Upper lobe of right lung (tissue), 1 donor: ENCODE measurements around the gene RALGAPA1. TPM values are rescaled to one million over a fixed set of nuclear protein-coding genes. Genes with fewer than 3 reads are reported as not detected.

Experiments used
- ATAC-seq: fragments of 200-7000 bp; cut with Tn5 transposase; one replicate; pipeline ENCODE4 v1.9.1; 2020; ENCODE audit warnings: mild to moderate bottlenecking, moderate library complexity
- DNase-seq: peaks from one replicate; pipeline ENCODE4 v3.0.0-alpha.2; 2020
- H3K27ac ChIP-seq: fragments of 200-600 bp; one replicate; pipeline ENCODE4 v1.8.0; 2022
- H3K27me3 ChIP-seq: fragments of 200-600 bp; one replicate; pipeline ENCODE4 v1.8.0; 2022; ENCODE audit warnings: mild to moderate bottlenecking
- H3K36me3 ChIP-seq: fragments of 200-600 bp; one replicate; pipeline ENCODE4 v1.8.0; 2022
- H3K4me1 ChIP-seq: fragments of 200-600 bp; one replicate; pipeline ENCODE4 v1.8.0; 2022
- H3K4me3 ChIP-seq: fragments of 200-600 bp; one replicate; pipeline ENCODE4 v1.8.0; 2022; ENCODE audit warnings: mild to moderate bottlenecking
- H3K9me3 ChIP-seq: fragments of 200-600 bp; one replicate; pipeline ENCODE4 v1.8.0; 2022
- CTCF ChIP-seq: fragments of 200-600 bp; IDR thresholded peaks from one replicate; pipeline ENCODE4 v1.8.0; 2022; ENCODE audit warnings: antibody characterized with exemption
- intact Hi-C: fragments of 100-400 bp; cut with DNase I; formaldehyde crosslinking; loops from one replicate; pipeline ENCODE4 v1.11.0; 2022
- total RNA-seq: library from RNA; stranded (reverse); fragmentation: NEBNext Ultra II Directional; extraction: Animal tissue kit (Norgen Biotek cat#: 25700); gene quantifications from one replicate; pipeline ENCODE4 v1.2.1, GENCODE V29; 2021
- donor health status: DM: no; HTN: yes; CAD: no; lungs with severe emphysema.

The RALGAPA1 gene
- total RNA-seq, 1 donor from 2014 or later, result 58.9 TPM

DNA sequence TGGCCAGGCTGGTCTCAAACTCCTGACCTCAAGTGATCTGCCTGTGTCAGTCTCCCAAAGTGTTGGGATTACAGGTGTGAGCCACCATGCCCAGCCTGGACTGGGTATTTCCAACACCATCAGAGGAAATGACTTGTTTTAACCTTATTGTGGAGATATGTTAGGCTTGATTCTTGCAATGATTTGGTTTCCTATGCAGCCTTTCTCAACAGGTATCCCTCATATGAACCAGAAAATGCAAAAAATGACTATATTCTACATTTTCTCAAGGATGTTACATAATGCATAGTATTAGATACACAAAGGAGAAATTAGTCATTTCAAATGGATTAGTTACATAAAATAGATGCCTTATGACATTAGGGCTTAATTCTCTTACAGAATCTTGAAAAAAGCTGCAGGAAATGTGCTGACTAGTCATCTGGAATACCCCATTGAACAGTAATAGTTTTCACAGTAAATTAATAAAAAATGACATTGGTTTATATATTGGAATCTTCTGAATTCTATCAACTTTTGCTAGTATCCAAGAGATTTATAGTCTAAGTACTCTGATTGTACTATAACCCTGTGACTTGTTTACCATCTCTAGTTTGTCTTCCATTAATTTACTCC lies 142.6 kb downstream of the RALGAPA1 start:
- no peaks in the 10 kb centered on the region for H3K27me3 ChIP-seq
- ATAC-seq (no peak), DNase-seq (no peak)
- H3K9me3 ChIP-seq, result no peaks in the 10 kb centered on the region
- H3K4me3 ChIP-seq, result no peak overlapping the region
- intact Hi-C loops, result no loop called here
- no peak for TF ChIP-seq CTCF
- H3K27ac ChIP-seq, result no peak overlapping the region
- H3K36me3 ChIP-seq, result peaks cover 54% of the 10 kb centered on the region
- no peaks in the 10 kb centered on the region for H3K4me1 ChIP-seq

DNA sequence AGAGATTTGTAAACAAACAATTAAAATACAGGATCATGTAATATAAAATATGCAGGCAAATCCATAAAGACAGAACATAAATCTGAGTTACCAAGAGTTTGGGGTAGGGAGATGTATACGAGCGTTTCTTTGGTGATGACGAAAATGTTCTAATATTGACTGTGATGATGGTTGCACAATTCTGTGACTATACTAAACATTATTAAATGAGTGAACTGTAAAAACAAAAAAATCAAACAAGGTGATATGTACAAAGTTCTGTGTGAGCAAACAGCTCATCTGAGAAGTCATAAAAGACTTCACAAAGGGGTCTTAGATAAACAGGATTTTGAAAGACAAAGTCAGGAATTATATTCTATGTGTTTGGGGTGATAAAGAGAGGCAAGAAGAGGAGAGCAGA lies 147.2 kb downstream of the RALGAPA1 start:
- Histone ChIP-seq H3K27ac (no peak overlapping the region), H3K4me1 (no peaks in the 10 kb centered on the region), H3K4me3 (no peak overlapping the region), H3K27me3 (no peaks in the 10 kb centered on the region), H3K36me3 (peaks cover 39% of the 10 kb centered on the region), H3K9me3 (no peaks in the 10 kb centered on the region)
- intact Hi-C loops, result no loop called here
- no peak for DNase-seq
- TF ChIP-seq CTCF, result no peak
- no peak for ATAC-seq

DNA sequence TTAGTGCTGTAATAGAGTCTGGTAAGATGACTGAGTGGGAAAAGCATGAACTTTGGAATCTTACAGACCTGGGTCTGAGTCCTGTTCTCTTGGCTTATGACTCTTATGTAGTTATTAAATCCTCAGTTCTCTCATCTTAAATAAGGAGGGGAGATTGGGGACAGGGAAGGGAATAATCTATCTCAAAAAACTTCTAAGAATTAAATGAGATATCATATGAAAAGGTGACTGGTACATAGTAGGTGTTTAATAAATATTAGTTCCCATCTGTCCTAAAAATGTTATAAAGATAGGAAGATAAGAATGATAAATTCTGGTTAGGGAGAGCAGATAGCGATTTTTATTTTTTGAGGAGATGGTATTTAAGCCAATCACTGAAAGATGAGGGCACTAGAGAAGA lies 156.1 kb downstream of the RALGAPA1 start:
- ATAC-seq (no peak), DNase-seq (no peak)
- Histone ChIP-seq H3K27ac (no peak overlapping the region), H3K4me1 (no peaks in the 10 kb centered on the region), H3K27me3 (no peaks in the 10 kb centered on the region), H3K36me3 (peaks cover 45% of the 10 kb centered on the region), H3K9me3 (no peaks in the 10 kb centered on the region), H3K4me3 (no peak overlapping the region)
- intact Hi-C loops, result no loop called here
- TF ChIP-seq CTCF, result no peak

DNA sequence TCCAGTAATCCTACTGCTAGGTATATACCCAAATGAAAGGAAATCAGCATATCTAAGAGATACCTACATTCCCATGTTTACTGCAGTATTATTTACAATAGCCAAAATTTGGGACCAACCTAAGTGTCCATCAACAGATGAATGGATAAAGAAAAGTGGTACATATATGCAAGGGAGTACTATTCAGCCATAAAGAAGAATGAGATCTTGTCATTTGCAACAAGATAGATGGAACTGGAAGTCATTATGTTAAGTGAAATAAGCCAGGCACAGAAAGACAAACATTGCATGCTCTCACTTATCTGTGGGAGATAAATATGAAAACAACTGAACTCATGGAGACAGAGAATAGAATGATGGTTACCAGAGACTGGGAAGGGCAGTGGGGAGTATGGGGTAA lies 165.6 kb downstream of the RALGAPA1 start:
- H3K4me3 ChIP-seq, result no peak overlapping the region

GRCh38 chr14:35637851-35638250 lies 171.2 kb downstream of the RALGAPA1 start:
- intact Hi-C loops, result no loop called here
- Histone ChIP-seq H3K4me3 (no peak overlapping the region), H3K9me3 (peaks cover 8% of the 10 kb centered on the region), H3K4me1 (no peaks in the 10 kb centered on the region), H3K27ac (no peak overlapping the region), H3K36me3 (peaks cover 33% of the 10 kb centered on the region), H3K27me3 (no peaks in the 10 kb centered on the region)
- TF ChIP-seq CTCF, result no peak
- DNase-seq (no peak), ATAC-seq (no peak)

More for the DNA sequence above, 165.6 kb downstream of the RALGAPA1 start:
- Histone ChIP-seq H3K4me1 (no peaks in the 10 kb centered on the region), H3K27ac (no peak overlapping the region), H3K27me3 (no peaks in the 10 kb centered on the region), H3K36me3 (peaks cover 36% of the 10 kb centered on the region), H3K9me3 (peaks cover 8% of the 10 kb centered on the region)
- ATAC-seq (no peak), DNase-seq (no peak)
- TF ChIP-seq CTCF, result no peak
- intact Hi-C loops, result no loop called here

DNA sequence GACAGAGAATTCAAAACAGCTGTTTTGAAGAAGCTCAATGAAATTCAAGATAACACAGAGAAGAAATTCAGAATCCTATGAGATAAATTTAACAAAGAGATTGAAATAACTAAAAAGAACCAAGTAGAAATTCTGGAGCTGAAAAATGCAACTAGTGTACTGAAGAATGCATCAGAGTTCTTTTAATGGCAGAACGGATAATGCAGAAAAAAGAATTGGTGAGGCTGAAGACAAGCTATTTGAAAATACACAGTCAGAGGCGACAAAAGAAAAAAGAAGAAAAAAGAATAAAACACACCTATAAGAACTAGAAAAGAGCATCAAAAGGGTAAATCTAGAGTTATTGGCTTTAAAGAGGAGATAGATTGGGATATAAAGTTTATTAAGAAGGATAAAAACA lies 171.8 kb downstream of the RALGAPA1 start:
- Histone ChIP-seq H3K27ac (no peak overlapping the region), H3K9me3 (peaks cover 6% of the 10 kb centered on the region), H3K4me1 (no peaks in the 10 kb centered on the region), H3K27me3 (no peaks in the 10 kb centered on the region), H3K36me3 (peaks cover 33% of the 10 kb centered on the region), H3K4me3 (no peak overlapping the region)
- TF ChIP-seq CTCF, result no peak
- ATAC-seq (no peak), DNase-seq (no peak)
- intact Hi-C loops, result no loop called here
